ENCODE measurements around the gene CDHR1. TPM values are rescaled to one million over a fixed set of nuclear protein-coding genes. Genes with fewer than 3 reads are reported as not detected.

The CDHR1 gene
- total RNA-seq, 1 experiment from 2014 or later: not detected

GRCh38 chr10:84188815-84189214, 5.5 kb upstream of the CDHR1 start:
- DNase-seq: no peak
- intact Hi-C loops (cut with micrococcal nuclease; ENCODE audit: unreplicated experiment): no loop called here
- H3K27ac ChIP-seq: no peak overlapping the region
- H3F3A ChIP-seq (ENCODE audit: insufficient read depth, low read depth): no peaks in the 10 kb centered on the region
- no peaks in the 10 kb centered on the region for H3K79me2 ChIP-seq (ENCODE audit: low read depth)
- no peaks in the 10 kb centered on the region for H3K9me2 ChIP-seq (ENCODE audit: insufficient read depth)
- H4K20me1 ChIP-seq (ENCODE audit: insufficient read depth): 0 out of 2 replicates have a peak, but pooled peaks cover 3% of the 10 kb centered on the region
- CTCF ChIA-PET: no interaction called here
- H3K4me3 ChIP-seq: no peak overlapping the region
- TF ChIP-seq EZH2 (IDR thresholded peaks at IDR 0.05; ENCODE audit: low read depth) (no peak), CTCF (conservative IDR thresholded peaks at IDR 0.05) (no peak)
- no peaks in the 10 kb centered on the region for H3K9me3 ChIP-seq (ENCODE audit: insufficient read depth, low read depth)
- H3K4me1 ChIP-seq (replicated peaks; ENCODE audit: insufficient read depth): no peaks in the 10 kb centered on the region
- no peaks in the 10 kb centered on the region for H3K36me3 ChIP-seq (ENCODE audit: low read depth)
- no peak overlapping the region for H2AFZ ChIP-seq
- BruUV-seq (replicated peaks): no TSS peak
- no peak overlapping the region for H3K4me2 ChIP-seq
- POLR2A ChIA-PET (ENCODE audit: unreplicated experiment): no interaction called here
- H3K27me3 ChIP-seq (ENCODE audit: insufficient read depth, low read depth): peaks cover 95% of the 10 kb centered on the region

GRCh38 chr10:84190621-84191020, 3.7 kb upstream of the CDHR1 start:
- Histone ChIP-seq H3K4me3 (no peak overlapping the region), H3F3A (ENCODE audit: insufficient read depth, low read depth) (no peaks in the 10 kb centered on the region), H3K9me3 (ENCODE audit: insufficient read depth, low read depth) (no peaks in the 10 kb centered on the region), H3K4me1 (replicated peaks; ENCODE audit: insufficient read depth) (no peaks in the 10 kb centered on the region), H2AFZ (no peak overlapping the region), H3K4me2 (no peak overlapping the region), H3K36me3 (ENCODE audit: low read depth) (no peaks in the 10 kb centered on the region), H3K27ac (no peak overlapping the region), H3K27me3 (ENCODE audit: insufficient read depth, low read depth) (peaks cover 92% of the 10 kb centered on the region), H3K79me2 (ENCODE audit: low read depth) (no peaks in the 10 kb centered on the region), H4K20me1 (ENCODE audit: insufficient read depth) (0 out of 2 replicates have a peak, but pooled peaks cover 3% of the 10 kb centered on the region), H3K9me2 (ENCODE audit: insufficient read depth) (no peaks in the 10 kb centered on the region)
- no TSS peak for BruUV-seq (replicated peaks)
- CTCF ChIA-PET: no interaction called here
- intact Hi-C loops (cut with micrococcal nuclease; ENCODE audit: unreplicated experiment): no loop called here
- POLR2A ChIA-PET (ENCODE audit: unreplicated experiment): no interaction called here
- no peak for TF ChIP-seq CTCF (conservative IDR thresholded peaks at IDR 0.05)
- TF ChIP-seq EZH2 (IDR thresholded peaks at IDR 0.05; ENCODE audit: low read depth): no peak
- no peak for DNase-seq

GRCh38 chr10:84191106-84191505, 3.2 kb upstream of the CDHR1 start:
- H3K4me3 ChIP-seq: no peak overlapping the region
- CTCF ChIA-PET: no interaction called here
- H3K36me3 ChIP-seq (ENCODE audit: low read depth): no peaks in the 10 kb centered on the region
- no TSS peak for BruUV-seq (replicated peaks)
- no peaks in the 10 kb centered on the region for H3K9me2 ChIP-seq (ENCODE audit: insufficient read depth)
- no peak overlapping the region for H2AFZ ChIP-seq
- POLR2A ChIA-PET (ENCODE audit: unreplicated experiment): interaction anchor here (0.7 kb wide), 1 partner anchor 1365 kb away, joined by 6 read pairs; no protein-coding TSS in a partner anchor
- DNase-seq: no peak
- no peaks in the 10 kb centered on the region for H3K9me3 ChIP-seq (ENCODE audit: insufficient read depth, low read depth)
- H3K27ac ChIP-seq: no peak overlapping the region
- peaks cover 92% of the 10 kb centered on the region for H3K27me3 ChIP-seq (ENCODE audit: insufficient read depth, low read depth)
- H3F3A ChIP-seq (ENCODE audit: insufficient read depth, low read depth): no peaks in the 10 kb centered on the region
- H3K79me2 ChIP-seq (ENCODE audit: low read depth): no peaks in the 10 kb centered on the region
- H4K20me1 ChIP-seq (ENCODE audit: insufficient read depth): 0 out of 2 replicates have a peak, but pooled peaks cover 3% of the 10 kb centered on the region
- intact Hi-C loops (cut with micrococcal nuclease; ENCODE audit: unreplicated experiment): no loop called here
- TF ChIP-seq EZH2 (IDR thresholded peaks at IDR 0.05; ENCODE audit: low read depth) (no peak), CTCF (conservative IDR thresholded peaks at IDR 0.05) (no peak)
- H3K4me1 ChIP-seq (replicated peaks; ENCODE audit: insufficient read depth): no peaks in the 10 kb centered on the region
- H3K4me2 ChIP-seq: no peak overlapping the region

All from PC-9 (cell line).